ENCODE data around the gene MRPL18. TPM values are rescaled to one million over a fixed set of nuclear protein-coding genes. Genes with fewer than 3 reads are reported as not detected.
A peak's percentile ranks its signal among the peaks of the same experiment; 100 is the strongest.

The MRPL18 gene
- total and polyA plus RNA-seq, 9 of the 15 experiments (the other 6 are each of a cell fraction or from before 2014, with no cell fraction given) = 149 to 456 (median 196) TPM

GRCh38 chr6:159761129-159761872, 29.0 kb upstream of the MRPL18 start (continued):
- TF ChIP-seq ZNF584 (CRISPR knock-in tag; IDR thresholded peaks at IDR 0.05; ENCODE audit: low read depth) (no peak), CBFA2T3 (IDR thresholded peaks at IDR 0.05) (no peak), LEF1 (IDR thresholded peaks at IDR 0.05) (no peak), TAF7 (tag; IDR thresholded peaks at IDR 0.05) (0 out of 2 replicates have a peak, but pooled peaks have one; percentile 22), NR2C1 (IDR thresholded peaks at IDR 0.05) (no peak), NR2C1 (tag; IDR thresholded peaks at IDR 0.05) (no peak), SRSF7 (optimal IDR thresholded peaks at IDR 0.05; ENCODE audit: low read depth, low read length) (no peak), ZNF124 (CRISPR knock-in tag; IDR thresholded peaks at IDR 0.05) (no peak), PBX2 (CRISPR knock-in tag; IDR thresholded peaks at IDR 0.05; ENCODE audit: low read depth) (no peak), PBX2 (tag; conservative IDR thresholded peaks at IDR 0.05; ENCODE audit: low read depth) (no peak), POLR2AphosphoS2 (IDR thresholded peaks at IDR 0.05; ENCODE audit: low read length) (no peak), ZNF224 (CRISPR knock-in tag; IDR thresholded peaks at IDR 0.05) (no peak), MAFF (IDR thresholded peaks at IDR 0.05; ENCODE audit: low read length) (no peak), ZNF316 (IDR thresholded peaks at IDR 0.05) (no peak), TFAP4 (CRISPR knock-in tag; IDR thresholded peaks at IDR 0.05; ENCODE audit: borderline replicate concordance) (no peak; the same call in 1 of the 2 replicates), ZNF384 (IDR thresholded peaks at IDR 0.05; ENCODE audit: low read depth, low read length) (no peak), POLR2AphosphoS5 (IDR thresholded peaks at IDR 0.05; ENCODE audit: control insufficient read depth, insufficient read depth, low read depth, low read length) (peak; percentile 18; the same call in 1 of the 2 replicates), MYNN (IDR thresholded peaks at IDR 0.05) (no peak), MYNN (CRISPR knock-in tag; IDR thresholded peaks at IDR 0.05) (no peak), KLF6 (CRISPR knock-in tag; IDR thresholded peaks at IDR 0.05; ENCODE audit: borderline replicate concordance) (no peak), POLR2H (tag; IDR thresholded peaks at IDR 0.05; ENCODE audit: low read depth) (0 out of 2 replicates have a peak, but pooled peaks have one; percentile 53), HNRNPUL1 (IDR thresholded peaks at IDR 0.05; ENCODE audit: low read length) (no peak), EHMT2 (IDR thresholded peaks at IDR 0.05) (no peak), EZH2 (IDR thresholded peaks at IDR 0.05; ENCODE audit: borderline replicate concordance, low read depth, low read length) (no peak), PRDM10 (IDR thresholded peaks at IDR 0.05; ENCODE audit: partially characterized antibody) (no peak)

Measured in K562 (cell line).